Mucosa of descending colon (tissue), 3 donors: ENCODE measurements around the gene CDK5R1. TPM values are rescaled to one million over a fixed set of nuclear protein-coding genes. Genes with fewer than 3 reads are reported as not detected.

Experiments
- ATAC-seq: fragments of 200-7000 bp; cut with Tn5 transposase; one replicate; pipeline ENCODE4 v1.9.1; 2020; ENCODE audit warnings: mild to moderate bottlenecking, moderate library complexity
- DNase-seq, 3 donors: peaks; one replicate each; pipeline ENCODE4 v3.0.0-alpha.2; 2020
- H3K36me3 ChIP-seq: fragments of 200-600 bp; one replicate; pipeline ENCODE4 v1.8.0; 2021; ENCODE audit warnings: low read depth, mild to moderate bottlenecking
- H3K4me1 ChIP-seq: fragments of 200-600 bp; one replicate; pipeline ENCODE4 v1.8.0; 2021; ENCODE audit warnings: low read depth, mild to moderate bottlenecking
- H3K4me3 ChIP-seq: fragments of 200-600 bp; one replicate; pipeline ENCODE4 v1.8.0; 2021; ENCODE audit warnings: mild to moderate bottlenecking
- H3K9me3 ChIP-seq: fragments of 200-600 bp; one replicate; pipeline ENCODE4 v1.8.0; 2021; ENCODE audit warnings: mild to moderate bottlenecking
- CTCF ChIP-seq: fragments of 200-600 bp; IDR thresholded peaks from one replicate; pipeline ENCODE4 v1.8.0; 2022; ENCODE audit warnings: antibody characterized with exemption, mild to moderate bottlenecking
- intact Hi-C, 2 donors: fragments of 100-400 bp; cut with DNase I in 1 of 2; cut with micrococcal nuclease in 1 of 2; formaldehyde crosslinking; loops; one replicate each; pipeline versions ENCODE4 v1.11.0 to v1.11.1; 2022; cut with DNase I, micrococcal nuclease
- total RNA-seq, 3 donors: library from RNA; stranded (reverse); fragmentation: NEBNext Ultra II Directional in 2 of 3; extraction: Animal tissue kit (Norgen Biotek cat#: 25700) in 2 of 3; gene quantifications; one replicate each; pipeline versions ENCODE4 v1.2.1 to v1.2.4, GENCODE V29; 2021 to 2023
- donor health status: DM: no; HTN: no; CAD: no; lungs with moderate emphysema.
- donor health status: DM: no; HTN: no; CAD: no.
- donor health status: DM: no; HTN: yes; CAD: no.

CDK5R1 gene
- total RNA-seq, 3 donors from 2014 or later: 0.72 to 2.1 (median 1.3) TPM

GRCh38 chr17:32525122-32525521, 38.3 kb downstream of the CDK5R1 start:
- DNase-seq (no peak), ATAC-seq (no peak)
- intact Hi-C loops: no loop called here
- Histone ChIP-seq H3K4me3 (no peak overlapping the region), H3K36me3 (no peaks in the 10 kb centered on the region), H3K4me1 (peaks cover 5% of the 10 kb centered on the region), H3K9me3 (no peaks in the 10 kb centered on the region)
- no peak for TF ChIP-seq CTCF

- no peak for DNase-seq
- intact Hi-C loops: no loop called here
- TF ChIP-seq CTCF: no peak
Measured at GRCh38 chr17:32527146-32527545, 40.4 kb downstream of the CDK5R1 start.

GRCh38 chr17:32528825-32529224, 42.0 kb downstream of the CDK5R1 start:
- intact Hi-C loops: no loop called here
- peaks cover 1% of the 10 kb centered on the region for H3K4me1 ChIP-seq
- DNase-seq: no peak
- no peaks in the 10 kb centered on the region for H3K36me3 ChIP-seq
- no peak overlapping the region for H3K4me3 ChIP-seq
- no peak for TF ChIP-seq CTCF
- no peaks in the 10 kb centered on the region for H3K9me3 ChIP-seq
- peak; percentile 25 for ATAC-seq

More at GRCh38 chr17:32527146-32527545, 40.4 kb downstream of the CDK5R1 start:
- no peaks in the 10 kb centered on the region for H3K9me3 ChIP-seq
- H3K4me3 ChIP-seq: no peak overlapping the region
- H3K4me1 ChIP-seq: peaks cover 2% of the 10 kb centered on the region
- H3K36me3 ChIP-seq: no peaks in the 10 kb centered on the region
- no peak for ATAC-seq

- no peak for TF ChIP-seq CTCF
- intact Hi-C loops: no loop called here
- Histone ChIP-seq H3K9me3 (no peaks in the 10 kb centered on the region), H3K4me1 (no peaks in the 10 kb centered on the region), H3K4me3 (no peak overlapping the region), H3K36me3 (no peaks in the 10 kb centered on the region)
- ATAC-seq (no peak), DNase-seq (no peak)
Measured at GRCh38 chr17:32529604-32530003, 42.8 kb downstream of the CDK5R1 start.

GRCh38 chr17:32533296-32533695, 46.5 kb downstream of the CDK5R1 start:
- Histone ChIP-seq H3K9me3 (no peaks in the 10 kb centered on the region), H3K4me3 (no peak overlapping the region), H3K36me3 (no peaks in the 10 kb centered on the region), H3K4me1 (no peaks in the 10 kb centered on the region)
- DNase-seq (no peak), ATAC-seq (no peak)
- TF ChIP-seq CTCF: no peak
- intact Hi-C loops: no loop called here
